ENCODE measurements around the gene AFDN.

The AFDN gene

GRCh38 chr6:168005796-168006195, 179.1 kb downstream of the AFDN start:
- no peak for DNase-seq

GRCh38 chr6:168007592-168008338, 181.1 kb downstream of the AFDN start:
- no peak for DNase-seq

GRCh38 chr6:168009331-168009730, 182.6 kb downstream of the AFDN start:
- DNase-seq: no peak

GRCh38 chr6:168011291-168011690, 184.6 kb downstream of the AFDN start:
- no peak for DNase-seq

GRCh38 chr6:168012431-168013249, 185.9 kb downstream of the AFDN start:
- no peak for DNase-seq

GRCh38 chr6:168013250-168013915, 186.7 kb downstream of the AFDN start:
- no peak for DNase-seq

- DNase-seq: no peak
Measured at GRCh38 chr6:168014428-168014827, 187.7 kb downstream of the AFDN start.

GRCh38 chr6:168015009-168015408, 188.3 kb downstream of the AFDN start:
- no peak for DNase-seq

- no peak for DNase-seq
Measured at GRCh38 chr6:168015482-168016175, 188.9 kb downstream of the AFDN start.

- no peak for DNase-seq
Measured at GRCh38 chr6:168016176-168016620, 189.5 kb downstream of the AFDN start.

GRCh38 chr6:168016721-168017525, 190.2 kb downstream of the AFDN start:
- no peak for DNase-seq

- no peak for DNase-seq
Measured at GRCh38 chr6:168017629-168018028, 190.9 kb downstream of the AFDN start.

- no peak for DNase-seq
Measured at GRCh38 chr6:168018664-168019063, 192.0 kb downstream of the AFDN start.

GRCh38 chr6:168020242-168020641, 193.5 kb downstream of the AFDN start:
- DNase-seq: no peak

GRCh38 chr6:168021581-168021980, 194.9 kb downstream of the AFDN start:
- no peak for DNase-seq
